GM12875 (cell line): ENCODE results near the gene CAPN2.

ENCODE experiments used
- H3K4me3 ChIP-seq: one replicate; pipeline ENCODE4 v1.5.1; 2011; ENCODE audit warnings: low read depth, low read length, control low read depth
- CTCF ChIP-seq: IDR thresholded peaks from 2 replicates; pipeline ENCODE4 v1.5.1; 2011; ENCODE audit warnings: low read depth, mild to moderate bottlenecking, control low read depth, inconsistent platforms, low read length, moderate library complexity, borderline replicate concordance; ENCODE audit not compliant: insufficient read depth

Gene CAPN2

GRCh38 chr1:223670458-223671159 is 41.7 kb upstream of the CAPN2 start:
- H3K4me3 ChIP-seq: no peak overlapping the region
- peak; percentile 69 for TF ChIP-seq CTCF

- H3K4me3 ChIP-seq: no peak overlapping the region
- TF ChIP-seq CTCF: no peak
Measured at GRCh38 chr1:223674119-223674890, 38.0 kb upstream of the CAPN2 start.

- H3K4me3 ChIP-seq: no peak overlapping the region
- TF ChIP-seq CTCF: no peak
Measured at GRCh38 chr1:223678841-223679240, 33.5 kb upstream of the CAPN2 start.

- TF ChIP-seq CTCF: no peak
- no peak overlapping the region for H3K4me3 ChIP-seq
Measured at GRCh38 chr1:223680188-223680587, 32.2 kb upstream of the CAPN2 start.

- TF ChIP-seq CTCF: no peak
- H3K4me3 ChIP-seq: no peak overlapping the region
Measured at GRCh38 chr1:223682502-223682901, 29.8 kb upstream of the CAPN2 start.

GRCh38 chr1:223683586-223684487 is 28.5 kb upstream of the CAPN2 start:
- TF ChIP-seq CTCF: peak; percentile 62; the same call in 1 of the 2 replicates
- no peak overlapping the region for H3K4me3 ChIP-seq
